GM18499 (cell line): ENCODE results near the gene PSME1.

ENCODE experiments used
- ATAC-seq: cut with Tn5 transposase; IDR thresholded peaks from one replicate; pipeline ENCODE4 v1.9.1; 2021; ENCODE audit warnings: moderate number of reproducible peaks; ENCODE audit not compliant: insufficient read depth, unreplicated experiment

The PSME1 gene

DNA sequence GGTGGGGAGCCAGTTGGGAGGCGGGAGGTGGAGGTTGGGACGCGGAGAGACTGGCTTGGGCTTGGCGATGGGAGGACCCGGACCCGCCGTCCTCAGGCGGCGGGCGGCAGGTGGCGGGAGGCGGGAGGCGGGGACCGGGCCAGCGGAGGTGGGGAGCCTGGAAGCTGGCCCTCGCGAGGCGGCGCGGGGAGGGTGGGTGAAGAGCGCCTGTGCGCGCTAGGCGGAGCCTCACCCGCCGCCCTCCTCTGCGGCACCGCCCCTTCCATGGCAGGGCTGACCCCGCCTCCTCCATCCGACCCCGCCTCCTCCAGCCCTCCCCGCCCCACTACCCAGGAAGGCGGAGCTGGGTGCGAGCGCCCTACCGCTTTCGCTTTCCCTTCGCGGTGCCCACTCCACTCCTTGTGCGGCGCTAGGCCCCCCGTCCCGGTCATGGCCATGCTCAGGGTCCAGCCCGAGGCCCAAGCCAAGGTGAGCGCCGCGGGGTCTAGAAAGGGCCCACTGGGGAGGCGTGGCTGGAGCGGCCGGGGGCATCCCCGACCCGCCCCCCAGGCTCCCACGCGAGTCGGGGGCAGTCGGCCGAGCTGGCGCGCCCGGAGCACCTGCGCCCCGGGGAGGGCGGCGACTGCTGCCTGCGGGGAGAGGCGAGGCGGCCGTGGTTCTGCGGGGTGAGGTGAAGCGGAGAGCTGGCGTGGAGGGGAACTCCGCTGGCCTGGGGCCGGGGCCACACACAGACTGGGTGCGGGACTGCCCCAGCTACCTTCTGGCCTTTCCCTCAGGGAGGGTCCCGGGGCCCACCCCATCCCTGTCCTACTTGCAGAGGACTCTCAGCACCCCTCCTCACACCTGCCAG lies at the start of gene PSME1:
Gene PSME1 (plus strand): TSS at position 361 of the 850 bp plus-strand sequence. CDS start 69 bp downstream, at position 430.
- peak; percentile 52 for ATAC-seq

DNA sequence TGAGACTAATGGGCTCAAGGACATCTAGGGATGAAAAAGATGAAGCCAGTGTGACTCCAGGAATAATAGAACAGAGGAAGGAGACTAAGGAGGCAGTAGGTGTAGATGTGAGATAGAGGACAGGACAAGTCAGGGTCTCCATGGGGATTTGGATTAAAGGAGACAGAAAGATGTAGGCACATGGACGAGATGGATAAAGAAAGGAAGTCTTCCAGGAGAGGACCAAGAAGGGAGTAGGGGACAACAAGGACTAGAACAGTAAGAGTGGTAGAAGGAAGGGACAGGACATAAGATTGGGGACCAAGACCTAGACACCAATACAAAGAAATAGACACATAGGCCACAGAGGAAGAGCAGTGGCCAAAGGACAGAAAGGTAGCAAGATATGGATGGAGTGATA lies 49.0 kb upstream of the PSME1 start:
- no peak for ATAC-seq

DNA sequence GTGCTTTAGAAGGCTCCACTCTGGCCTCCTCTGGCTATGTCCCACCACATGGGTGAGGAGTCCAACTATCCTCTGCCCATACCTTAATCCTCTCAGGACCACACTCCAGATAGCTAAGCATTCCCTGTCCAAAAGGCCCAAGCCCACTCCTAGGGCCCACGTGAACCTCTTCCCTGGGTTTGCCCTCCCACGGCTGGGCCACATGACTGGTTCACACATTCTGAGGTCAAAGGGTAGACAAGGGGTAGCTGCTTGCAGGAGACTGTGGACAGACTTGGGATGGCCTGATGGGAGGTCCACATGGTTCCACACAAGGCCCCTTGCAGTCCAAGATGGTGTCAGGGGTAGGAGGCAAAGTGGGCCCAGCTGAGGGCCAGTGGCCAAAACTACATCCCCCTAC lies 47.9 kb upstream of the PSME1 start:
- ATAC-seq: no peak

DNA sequence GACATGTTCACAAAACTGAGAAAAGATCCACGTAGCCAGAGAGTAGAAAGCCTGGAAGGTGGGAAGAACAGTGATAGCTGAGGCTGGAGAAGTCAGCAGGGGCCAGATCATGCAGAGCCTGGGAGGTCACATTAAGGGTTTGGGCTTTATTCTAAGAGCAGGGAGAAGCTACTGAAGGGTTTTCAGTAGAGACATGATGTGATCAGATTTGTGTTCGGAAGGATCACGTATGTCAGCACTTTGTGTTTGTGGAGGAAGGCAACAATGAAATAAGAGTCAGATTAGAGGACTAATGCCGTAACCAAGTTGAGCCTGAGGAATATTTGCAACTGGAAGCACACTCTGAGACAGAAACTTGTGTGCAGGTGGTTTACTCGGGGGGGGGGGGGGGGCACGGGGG lies 46.1 kb upstream of the PSME1 start:
- ATAC-seq: no peak

DNA sequence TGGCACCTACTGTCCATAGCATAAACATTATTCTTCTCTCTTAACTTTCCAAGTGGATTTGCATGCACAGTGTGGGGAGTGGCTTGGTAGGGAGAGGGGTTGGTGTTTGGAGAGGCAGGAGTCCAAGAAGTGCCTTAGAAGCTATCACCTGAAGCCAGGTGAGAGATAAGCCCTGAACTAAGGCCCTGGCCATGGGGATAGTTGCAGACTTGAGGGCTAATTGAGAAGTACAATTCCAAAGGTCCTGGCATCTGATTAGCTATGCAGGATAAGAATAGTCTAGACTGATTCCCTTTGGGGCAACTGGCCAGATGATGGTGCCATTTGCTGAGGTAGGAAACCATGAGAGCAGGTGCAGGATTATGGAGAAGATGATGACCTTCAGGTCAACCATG lies 43.9 kb upstream of the PSME1 start:
- no peak for ATAC-seq

DNA sequence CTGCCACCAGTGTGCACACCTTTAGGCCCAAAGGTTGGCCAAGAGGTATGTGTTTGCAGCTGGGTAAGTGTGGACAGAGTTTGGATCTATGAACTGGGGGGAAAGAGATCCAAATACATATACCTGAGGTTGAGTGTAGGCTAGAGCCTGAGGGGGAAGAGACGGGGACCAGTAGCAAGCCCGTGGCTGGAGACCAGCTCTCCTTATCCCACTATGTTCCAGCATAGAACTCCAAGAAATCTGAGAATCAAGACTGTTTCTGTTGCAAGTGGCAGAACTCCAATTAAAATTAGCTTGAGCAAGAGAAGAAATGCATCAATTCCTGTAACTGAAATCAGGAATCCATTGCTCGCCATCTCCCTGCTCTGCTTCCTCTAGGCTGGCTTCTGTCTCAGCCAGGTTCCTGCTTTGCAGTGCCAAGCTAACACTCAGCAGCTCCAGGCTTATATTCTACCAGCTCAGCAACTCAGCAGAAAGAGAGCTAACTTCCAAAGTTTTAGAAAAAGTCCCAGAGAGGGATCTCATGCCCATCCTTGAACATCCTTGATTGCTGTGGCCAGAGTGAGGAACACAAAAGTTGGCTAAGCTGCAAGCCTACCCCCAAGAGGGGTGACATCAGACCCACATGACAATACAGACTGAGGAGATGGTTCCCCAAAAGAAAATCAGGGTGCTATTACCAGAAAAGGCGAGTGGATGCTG lies 43.3 kb upstream of the PSME1 start:
- ATAC-seq: no peak

DNA sequence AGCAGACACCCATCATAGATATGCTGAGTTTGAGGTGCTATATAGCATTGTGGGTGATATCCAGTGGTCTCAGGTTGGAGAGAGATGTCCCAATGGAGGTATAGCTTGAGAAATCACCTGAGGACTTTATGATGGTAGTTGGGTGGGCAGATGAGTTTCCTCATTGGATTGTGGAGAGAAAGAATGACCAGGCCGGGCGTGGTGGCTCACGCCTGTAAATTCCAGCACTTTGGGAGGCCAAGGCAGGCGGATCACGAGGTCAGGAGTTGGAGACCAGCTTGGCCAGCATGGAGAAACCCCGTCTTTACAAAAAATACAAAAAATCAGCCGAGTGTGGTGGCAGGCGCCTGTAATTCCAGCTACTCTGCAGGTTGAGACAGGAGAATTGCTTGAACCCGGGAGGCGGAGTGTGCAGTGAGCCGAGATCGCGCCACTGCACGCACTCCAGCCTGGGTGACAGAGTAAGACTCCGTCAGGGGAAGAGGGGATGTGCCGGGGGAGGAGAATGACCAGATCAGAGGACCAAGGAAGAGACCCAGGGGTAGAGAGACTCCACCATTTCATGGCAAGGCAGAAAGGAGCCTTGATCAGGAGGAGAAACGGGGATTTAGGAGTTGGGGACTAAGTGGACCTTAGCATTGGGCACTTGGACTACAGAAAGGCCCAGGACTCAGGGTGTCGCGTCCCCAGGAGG lies 42.6 kb upstream of the PSME1 start:
- ATAC-seq: no peak

DNA sequence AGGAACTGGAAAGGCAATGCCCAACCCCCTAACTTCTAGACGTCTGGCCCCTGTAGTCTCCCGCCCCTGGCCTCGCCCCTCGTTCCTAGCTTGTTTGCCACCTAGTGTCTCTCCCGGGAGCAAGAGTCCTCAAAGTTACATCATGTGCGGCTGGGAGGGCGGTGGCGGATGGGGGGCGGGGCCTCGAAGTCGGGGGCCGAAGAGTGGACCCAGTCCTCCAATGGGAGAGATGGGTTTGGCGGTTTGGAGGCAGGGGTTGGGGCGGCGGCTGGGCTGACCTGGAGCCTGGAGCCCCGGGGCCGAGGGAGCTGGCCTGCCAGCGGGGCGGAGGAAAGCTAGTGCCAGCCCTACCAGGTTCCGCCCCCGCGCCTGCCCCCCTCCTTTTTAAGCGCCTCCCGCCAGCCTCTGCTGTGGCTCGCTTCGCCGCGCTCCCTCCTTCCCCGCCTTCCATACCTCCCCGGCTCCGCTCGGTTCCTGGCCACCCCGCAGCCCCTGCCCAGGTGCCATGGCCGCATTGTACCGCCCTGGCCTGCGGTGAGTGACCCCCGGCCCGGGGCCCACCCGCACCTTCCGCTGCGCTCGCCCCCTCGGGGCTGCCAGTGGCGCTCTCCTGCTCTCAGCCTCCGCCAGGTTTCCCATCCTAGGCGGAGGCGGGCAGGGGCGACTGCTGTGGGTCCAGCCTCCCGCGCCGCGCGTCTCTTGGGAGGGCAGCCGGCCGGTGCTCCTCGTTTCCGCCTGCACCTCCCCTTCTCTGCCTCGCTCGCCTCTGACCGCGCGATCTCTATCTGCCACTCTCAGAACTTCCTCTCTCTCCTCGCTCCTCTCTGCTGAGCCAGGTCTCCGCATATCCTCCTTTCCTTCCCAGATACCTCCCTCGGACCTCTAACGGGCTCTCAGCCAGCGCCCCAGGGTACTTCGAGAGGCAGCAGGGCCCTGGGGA lies 41.8 kb upstream of the PSME1 start, which contains the start of gene PCK2:
Gene PCK2 (plus strand): TSS at position 411 of the 940 bp plus-strand sequence. CDS start 95 bp downstream, at position 506.
- ATAC-seq: no peak

DNA sequence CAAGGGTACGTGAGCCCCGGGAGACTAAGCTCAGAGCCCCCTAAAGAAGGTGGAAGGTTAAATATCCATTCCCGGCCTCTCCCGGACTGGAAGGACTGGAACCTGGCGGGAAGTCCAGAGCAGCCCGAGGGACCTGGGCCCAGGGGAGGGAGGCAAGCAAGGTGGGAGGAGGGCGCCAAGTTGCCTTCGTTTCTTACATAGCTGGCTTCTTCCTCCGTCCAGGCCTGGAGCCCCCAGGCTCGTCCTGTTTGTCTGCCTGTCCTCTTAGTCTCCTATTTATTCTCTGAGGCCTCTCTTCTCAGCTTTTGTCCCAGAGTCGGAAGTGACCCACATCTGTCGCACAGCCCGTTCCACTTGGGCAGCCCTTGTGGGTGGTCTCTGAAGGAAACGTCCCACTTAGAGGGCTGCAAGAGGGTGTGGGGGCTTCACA lies 41.1 kb upstream of the PSME1 start:
- ATAC-seq: no peak

DNA sequence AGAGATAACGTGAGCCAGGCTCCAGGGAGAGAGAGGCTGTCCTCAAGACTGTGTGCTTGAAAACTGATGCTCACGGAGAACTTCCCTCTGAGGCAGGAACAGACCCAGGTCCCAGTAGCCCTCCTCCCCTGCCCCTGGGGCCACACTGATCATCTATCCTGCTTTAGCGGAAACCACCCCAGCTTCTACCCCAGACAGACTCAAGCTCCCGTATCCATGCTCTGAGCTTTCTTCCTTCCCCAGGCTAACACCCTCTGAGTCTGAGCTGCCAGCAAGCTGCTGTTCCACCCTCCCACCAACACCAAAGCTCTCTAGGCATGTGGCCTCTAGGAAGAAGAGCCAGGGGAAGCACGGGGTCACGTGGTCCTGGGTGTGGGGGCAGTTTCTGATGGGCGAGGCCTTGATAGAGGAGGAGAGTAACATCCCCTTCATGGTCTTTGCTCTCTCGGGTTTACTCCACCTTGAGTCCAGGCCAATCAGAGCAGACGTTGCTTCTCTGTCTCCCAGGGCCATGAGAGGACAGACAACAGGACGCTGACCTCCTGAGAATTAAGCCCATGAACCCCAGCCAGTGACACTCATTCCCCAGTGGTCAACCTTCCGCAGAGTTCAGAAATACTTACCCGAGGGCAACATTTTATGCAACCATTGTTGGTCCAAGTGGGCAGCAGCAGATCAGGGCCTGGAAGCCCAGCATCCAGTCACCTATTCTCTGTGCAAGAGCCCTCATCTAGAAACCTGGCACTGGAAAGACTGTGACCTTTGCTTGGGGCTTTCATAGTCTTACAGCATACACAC lies 40.5 kb upstream of the PSME1 start:
- peak; percentile 57 for ATAC-seq

DNA sequence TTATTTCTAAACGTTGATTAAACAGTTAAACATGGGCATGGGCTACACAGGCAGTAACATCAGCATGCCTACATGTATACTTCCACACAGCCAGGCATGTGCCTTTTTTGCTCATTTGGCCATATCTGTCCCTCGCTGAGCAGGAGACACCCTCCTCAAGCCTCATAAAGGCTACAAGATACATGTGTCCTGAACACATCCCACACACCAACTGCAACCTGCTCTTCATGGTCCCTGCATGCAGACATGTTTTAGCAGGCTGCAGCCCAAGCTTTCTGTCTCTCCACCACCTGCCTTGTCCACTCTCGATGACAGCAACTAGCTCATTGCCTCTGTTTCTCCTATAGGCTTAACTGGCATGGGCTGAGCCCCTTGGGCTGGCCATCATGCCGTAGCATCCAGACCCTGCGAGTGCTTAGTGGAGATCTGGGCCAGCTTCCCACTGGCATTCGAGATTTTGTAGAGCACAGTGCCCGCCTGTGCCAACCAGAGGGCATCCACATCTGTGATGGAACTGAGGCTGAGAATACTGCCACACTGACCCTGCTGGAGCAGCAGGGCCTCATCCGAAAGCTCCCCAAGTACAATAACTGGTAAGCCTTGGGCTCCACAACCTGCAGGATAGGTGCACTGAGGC lies 39.3 kb upstream of the PSME1 start:
- ATAC-seq: no peak

DNA sequence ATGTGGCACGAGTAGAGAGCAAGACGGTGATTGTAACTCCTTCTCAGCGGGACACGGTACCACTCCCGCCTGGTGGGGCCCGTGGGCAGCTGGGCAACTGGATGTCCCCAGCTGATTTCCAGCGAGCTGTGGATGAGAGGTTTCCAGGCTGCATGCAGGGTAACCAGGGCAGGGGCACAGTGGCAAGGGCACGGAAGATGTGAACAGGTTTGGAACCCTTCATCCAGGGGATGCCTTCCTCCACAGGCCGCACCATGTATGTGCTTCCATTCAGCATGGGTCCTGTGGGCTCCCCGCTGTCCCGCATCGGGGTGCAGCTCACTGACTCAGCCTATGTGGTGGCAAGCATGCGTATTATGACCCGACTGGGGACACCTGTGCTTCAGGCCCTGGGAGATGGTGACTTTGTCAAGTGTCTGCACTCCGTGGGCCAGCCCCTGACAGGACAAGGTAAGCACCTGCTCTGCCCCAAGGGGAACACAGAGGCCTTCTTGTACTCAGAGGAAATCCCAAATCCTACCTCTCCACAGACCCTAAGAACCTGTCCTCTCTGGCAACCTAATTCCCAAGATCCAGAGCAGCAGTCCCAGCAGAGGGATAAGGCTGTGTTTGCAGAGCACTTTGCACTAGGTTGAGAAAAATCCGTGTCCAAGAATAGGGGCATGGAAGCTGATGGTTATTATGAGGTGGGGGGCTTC lies 37.6 kb upstream of the PSME1 start:
- no peak for ATAC-seq

DNA sequence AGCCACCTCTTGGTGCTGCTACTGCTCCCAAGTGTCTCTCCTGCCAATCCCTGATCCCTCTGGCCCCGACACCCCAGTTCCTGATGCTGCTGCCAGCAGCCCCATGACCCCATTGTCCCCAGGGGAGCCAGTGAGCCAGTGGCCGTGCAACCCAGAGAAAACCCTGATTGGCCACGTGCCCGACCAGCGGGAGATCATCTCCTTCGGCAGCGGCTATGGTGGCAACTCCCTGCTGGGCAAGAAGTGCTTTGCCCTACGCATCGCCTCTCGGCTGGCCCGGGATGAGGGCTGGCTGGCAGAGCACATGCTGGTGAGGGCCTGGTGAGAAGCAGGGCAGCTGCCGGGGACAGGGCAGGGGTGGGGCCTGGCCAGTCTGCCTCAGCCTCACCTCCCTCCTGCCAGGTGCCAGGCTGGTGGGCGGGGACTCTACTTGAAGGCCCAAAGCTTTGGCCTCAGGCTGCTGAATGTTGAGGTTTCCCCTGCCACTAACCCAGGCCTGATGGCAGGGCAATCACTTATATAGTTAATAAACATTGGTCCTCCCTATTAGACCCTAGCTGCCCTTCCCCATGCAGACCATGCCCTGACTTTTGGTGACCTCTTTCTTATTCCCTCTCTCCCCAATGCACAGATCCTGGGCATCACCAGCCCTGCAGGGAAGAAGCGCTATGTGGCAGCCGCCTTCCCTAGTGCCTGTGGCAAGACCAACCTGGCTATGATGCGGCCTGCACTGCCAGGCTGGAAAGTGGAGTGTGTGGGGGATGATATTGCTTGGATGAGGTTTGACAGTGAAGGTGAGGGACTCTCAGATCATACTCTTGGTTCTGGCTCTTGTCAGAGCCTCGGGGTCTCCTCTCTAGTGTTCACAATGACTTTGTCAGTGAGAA lies 36.8 kb upstream of the PSME1 start:
- ATAC-seq: no peak

DNA sequence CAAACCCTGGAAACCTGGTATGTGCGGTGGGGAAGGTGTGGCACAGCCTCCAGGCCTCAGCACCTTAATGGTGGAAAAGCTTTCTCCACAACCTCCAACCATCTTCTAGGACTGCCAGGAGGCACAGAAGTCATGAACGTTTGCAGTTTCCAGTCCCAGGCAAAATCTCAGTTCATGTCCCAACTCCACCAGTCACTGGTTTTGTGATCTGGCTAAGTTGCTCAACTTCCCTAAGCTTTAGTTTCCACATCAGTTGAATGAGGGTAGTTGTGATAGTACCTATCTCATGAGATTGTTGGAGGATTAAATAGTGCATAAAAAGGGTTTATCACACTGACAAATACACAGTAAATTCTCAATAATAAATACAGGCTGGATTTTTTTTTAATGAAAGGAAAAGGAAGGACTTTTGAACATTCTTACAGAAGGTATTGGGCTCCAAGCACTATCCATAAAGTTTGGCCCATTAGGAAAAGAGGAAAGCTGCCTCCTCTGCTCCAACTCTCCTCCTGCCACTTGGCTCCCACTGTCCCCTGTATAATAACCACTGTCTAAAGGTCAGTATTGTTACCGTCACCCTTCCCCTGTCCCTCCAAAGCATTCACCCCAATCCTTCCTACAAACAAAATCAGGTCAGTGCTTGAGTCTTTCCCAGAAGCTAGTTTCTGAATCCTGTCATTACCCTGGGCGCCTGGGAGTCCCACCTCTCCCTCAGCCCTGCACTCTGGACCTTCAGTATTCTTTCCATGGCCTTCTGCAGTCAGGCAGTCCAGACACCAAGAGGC lies 35.6 kb upstream of the PSME1 start:
- ATAC-seq: no peak

DNA sequence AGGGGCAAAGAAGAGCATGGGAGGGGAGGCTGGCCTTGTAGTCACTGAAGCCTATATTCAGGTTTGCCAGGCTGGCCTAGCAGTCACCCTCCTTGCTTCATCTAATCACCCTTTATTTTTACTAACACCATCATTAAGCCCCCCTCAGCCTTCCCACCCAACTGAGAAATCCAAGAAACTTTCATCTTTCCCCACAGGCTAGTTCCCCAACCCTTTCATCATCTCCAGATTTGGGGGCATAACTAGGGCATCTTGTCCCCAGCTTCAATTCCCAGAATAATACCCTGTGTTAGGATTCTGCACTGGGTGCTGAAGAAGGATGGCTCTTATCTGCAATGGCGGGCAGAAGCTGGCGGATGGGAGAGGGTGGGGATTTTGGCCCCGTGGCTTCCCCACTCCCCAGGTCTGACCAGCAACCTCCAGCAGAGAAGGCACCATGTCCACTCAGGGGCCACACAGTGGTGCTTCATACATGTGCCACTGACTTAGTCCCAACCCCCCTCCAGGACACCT lies 35.0 kb upstream of the PSME1 start:
- ATAC-seq: no peak
